Skeletal muscle cell (primary cell): ENCODE results near the gene MASP2.
A peak's percentile ranks its signal among the peaks of the same experiment; 100 is the strongest.
"Not testable (repeated sequence)": the region's sequence is repeated elsewhere in the genome, so short reads cannot be mapped to it uniquely, and the experiment has no call there.

Experiments used
- DNase-seq: peaks from one replicate; pipeline ENCODE4 v3.0.0-alpha.2; 2010; ENCODE audit warnings: low read depth
- H3K4me3 ChIP-seq: 2 replicates; pipeline ENCODE4 v1.5.1; 2011; ENCODE audit warnings: low read depth, mild to moderate bottlenecking, control low read depth, low read length, moderate library complexity

Gene MASP2

GRCh38 chr1:11012260-11013159, 34.5 kb downstream of the MASP2 start, which contains the start of gene TARDBP:
Gene TARDBP (plus strand): TSS chr1:11012654. CDS start chr1:11013728, 1,074 bp downstream.
- DNase-seq: peak; percentile 67
- H3K4me3 ChIP-seq: peak within 1 kb of the TSS; percentile 89

GRCh38 chr1:11000526-11000925, 46.5 kb downstream of the MASP2 start:
- DNase-seq: no peak

GRCh38 chr1:10996100-10996499, 50.9 kb downstream of the MASP2 start:
- DNase-seq: no peak
- H3K4me3 ChIP-seq: no peak overlapping the region

More at GRCh38 chr1:11000526-11000925, 46.5 kb downstream of the MASP2 start:
- no peak overlapping the region for H3K4me3 ChIP-seq

GRCh38 chr1:10992864-10993263, 54.2 kb downstream of the MASP2 start:
- no peak for DNase-seq
- no peak overlapping the region for H3K4me3 ChIP-seq

- H3K4me3 ChIP-seq, DNase-seq: not testable (repeated sequence)
Measured at GRCh38 chr1:10992004-10992403, 55.0 kb downstream of the MASP2 start.

GRCh38 chr1:10990828-10991227, 56.2 kb downstream of the MASP2 start:
- H3K4me3 ChIP-seq: no peak overlapping the region
- no peak for DNase-seq

GRCh38 chr1:10989920-10990516, 57.0 kb downstream of the MASP2 start:
- not testable (repeated sequence) for DNase-seq, H3K4me3 ChIP-seq

GRCh38 chr1:10989095-10989494, 57.9 kb downstream of the MASP2 start:
- DNase-seq: no peak
- no peak overlapping the region for H3K4me3 ChIP-seq

GRCh38 chr1:10987840-10988417, 59.1 kb downstream of the MASP2 start:
- no peak for DNase-seq
- no peak overlapping the region for H3K4me3 ChIP-seq

- no peak for DNase-seq
- no peak overlapping the region for H3K4me3 ChIP-seq
Measured at GRCh38 chr1:10986525-10986890, 60.5 kb downstream of the MASP2 start.

GRCh38 chr1:10980841-10981727, 66.0 kb downstream of the MASP2 start:
- H3K4me3 ChIP-seq: no peak overlapping the region
- DNase-seq: no peak

- no peak for DNase-seq
- no peak overlapping the region for H3K4me3 ChIP-seq
Measured at GRCh38 chr1:10980094-10980577, 66.9 kb downstream of the MASP2 start.

- DNase-seq: no peak
- H3K4me3 ChIP-seq: no peak overlapping the region
Measured at GRCh38 chr1:10979483-10979920, 67.5 kb downstream of the MASP2 start.

- H3K4me3 ChIP-seq: no peak overlapping the region
- no peak for DNase-seq
Measured at GRCh38 chr1:10978719-10979118, 68.3 kb downstream of the MASP2 start.
